DMS153 treated with DMSO at 0.1 percent for 48 hours (cell line): Measurements from ENCODE around the gene RMND5B.
"Not testable (repeated sequence)": the region's sequence is repeated elsewhere in the genome, so short reads cannot be mapped to it uniquely, and the experiment has no call there.

Source experiments
- DNase-seq: peaks from one replicate; lab custom pipeline; 2025; ENCODE audit not compliant: unreplicated experiment; lab: John Stamatoyannopoulos, UW

RMND5B gene

DNA sequence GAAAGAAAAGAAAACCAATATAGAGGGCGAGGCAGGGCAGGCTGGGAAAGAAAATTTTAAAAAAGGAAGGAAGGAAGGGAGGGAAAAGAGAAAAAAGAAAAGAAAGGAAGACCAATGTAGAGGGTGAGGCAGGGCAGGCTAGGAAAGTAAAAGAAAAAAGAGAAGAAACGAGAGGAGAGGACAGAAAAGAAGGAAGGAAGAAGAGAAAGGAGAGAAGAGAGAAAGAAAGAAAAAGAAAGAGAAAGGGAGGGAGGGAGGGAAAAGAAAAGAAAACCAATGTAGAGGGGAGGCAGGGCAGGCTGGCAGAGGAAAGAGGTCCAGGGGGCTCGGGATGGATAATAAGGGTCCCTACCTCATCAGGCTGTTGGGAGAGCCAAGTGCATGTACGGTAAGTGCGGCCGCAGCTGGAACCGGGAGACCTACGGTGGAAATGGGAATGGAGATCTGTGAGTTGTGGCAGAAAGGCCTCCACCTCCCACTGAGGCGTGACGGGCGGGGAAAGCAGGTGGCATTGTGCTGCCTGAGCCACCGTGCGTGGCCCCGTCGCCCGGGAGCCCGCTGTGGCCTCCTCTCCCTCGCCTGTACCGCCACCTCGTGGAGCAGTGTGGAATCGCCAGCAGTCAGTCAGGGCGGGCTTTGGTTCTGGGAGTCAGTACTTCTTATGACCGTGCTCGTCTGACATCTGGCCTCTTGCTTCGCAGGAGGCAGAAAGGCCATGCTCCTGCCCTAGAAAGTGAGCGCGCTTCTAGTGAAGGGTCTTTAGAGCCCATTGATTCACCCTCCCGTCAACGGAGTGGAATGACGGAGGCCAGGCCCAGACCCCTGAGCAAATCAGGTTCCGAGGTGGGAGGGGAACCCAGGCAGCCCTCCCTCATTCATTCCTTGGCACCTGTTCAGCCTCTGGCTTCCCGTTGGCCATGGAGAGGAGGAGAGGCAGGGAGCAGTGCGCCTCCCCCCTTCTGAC is 33.2 kb downstream of the RMND5B start:
- peak; percentile 60 for DNase-seq

DNA sequence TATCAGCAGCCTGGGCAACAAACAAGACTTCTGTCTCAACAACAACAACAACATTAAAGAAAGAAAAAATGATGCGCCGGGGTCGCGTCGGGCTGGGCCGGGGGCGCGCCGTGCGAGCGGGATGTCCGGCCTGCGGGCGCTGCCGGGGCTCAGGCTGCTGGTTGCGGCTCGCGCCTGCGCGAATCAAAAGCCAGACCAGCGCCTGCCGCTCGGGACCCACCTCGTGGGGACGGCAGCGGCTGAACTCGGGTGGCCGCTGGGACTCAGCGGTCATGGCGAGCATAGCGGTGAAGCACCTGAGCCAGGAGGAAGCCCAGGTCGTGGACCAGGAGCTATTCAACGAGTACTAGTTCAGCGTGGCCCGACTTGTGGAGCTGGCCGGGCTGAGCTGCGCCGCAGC is 34.8 kb downstream of the RMND5B start:
- no peak for DNase-seq

DNA sequence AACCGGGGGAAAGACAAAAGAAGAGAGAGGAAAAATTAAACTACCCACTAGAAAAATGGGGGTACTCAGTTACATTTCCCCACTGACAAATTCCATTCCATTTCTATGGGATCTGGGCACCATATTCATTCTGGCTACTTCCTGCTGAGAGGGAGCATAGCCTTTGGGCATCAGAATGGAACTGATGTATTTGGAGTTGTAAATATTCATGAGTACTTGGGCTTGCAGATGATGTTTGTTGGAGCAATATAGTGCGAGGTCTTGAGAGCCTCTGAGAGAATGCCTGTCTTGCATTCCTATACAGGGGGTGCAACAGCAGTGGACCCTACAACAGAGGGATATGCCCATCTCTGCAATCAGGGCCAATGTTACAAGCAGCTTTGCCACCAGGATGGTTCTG is 39.6 kb downstream of the RMND5B start:
- no peak for DNase-seq

DNA sequence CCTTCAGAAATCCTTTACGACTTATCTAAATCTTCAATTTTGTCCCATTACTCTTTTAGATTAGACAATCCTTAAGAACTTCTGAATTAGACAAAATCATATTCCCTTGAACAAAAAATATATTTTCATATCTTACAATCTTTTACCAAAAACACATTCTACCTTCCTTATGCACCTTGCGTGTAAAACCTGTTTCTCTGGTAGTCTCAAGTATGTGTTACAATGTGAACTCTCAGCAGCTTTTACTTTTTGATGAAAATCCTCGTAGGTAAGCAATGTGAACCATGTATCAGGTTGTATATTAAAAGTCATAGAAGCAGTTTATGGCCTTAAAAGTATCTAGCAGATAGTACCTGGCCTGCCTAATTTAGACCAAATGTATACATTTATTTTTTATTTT is 43.6 kb downstream of the RMND5B start:
- no peak for DNase-seq

DNA sequence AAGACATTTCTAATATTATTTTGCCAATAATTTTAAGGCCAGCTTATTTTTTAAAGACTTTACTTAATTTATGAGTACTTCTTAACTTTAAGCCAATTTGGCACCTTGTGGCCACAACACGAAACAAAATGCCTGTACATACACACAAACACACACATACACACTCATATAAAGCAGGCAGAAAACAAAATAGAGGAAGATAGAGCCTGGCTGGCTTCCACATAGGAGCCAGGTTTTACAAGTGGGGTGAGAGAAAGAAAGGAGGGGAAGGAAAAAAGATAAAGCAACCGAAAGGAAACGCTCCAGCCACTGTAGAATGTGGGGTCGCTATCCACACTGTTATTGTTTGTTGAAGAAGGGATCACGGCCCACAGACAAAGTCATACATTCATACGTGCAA is 46.0 kb downstream of the RMND5B start:
- no peak for DNase-seq

DNA sequence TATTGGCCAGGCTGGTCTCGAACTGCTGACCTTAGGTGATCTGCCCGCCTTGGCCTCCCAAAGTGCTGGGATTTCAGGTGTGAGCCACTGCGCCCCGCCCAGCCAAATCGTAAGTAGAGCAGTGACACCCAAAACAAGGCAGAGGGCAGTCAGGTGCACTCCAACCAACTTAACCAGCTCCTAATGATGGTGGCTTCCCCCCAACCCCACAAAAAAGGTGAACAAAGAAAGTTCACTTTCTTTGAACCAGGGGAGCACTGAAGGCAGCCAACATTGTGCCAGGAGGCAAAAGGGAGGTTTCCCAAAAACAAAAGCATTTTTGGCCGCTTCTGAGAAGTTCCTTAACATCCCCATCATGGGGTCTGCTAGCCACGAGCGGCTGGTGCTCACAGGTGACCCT is 46.8 kb downstream of the RMND5B start:
- DNase-seq, result no peak

DNA sequence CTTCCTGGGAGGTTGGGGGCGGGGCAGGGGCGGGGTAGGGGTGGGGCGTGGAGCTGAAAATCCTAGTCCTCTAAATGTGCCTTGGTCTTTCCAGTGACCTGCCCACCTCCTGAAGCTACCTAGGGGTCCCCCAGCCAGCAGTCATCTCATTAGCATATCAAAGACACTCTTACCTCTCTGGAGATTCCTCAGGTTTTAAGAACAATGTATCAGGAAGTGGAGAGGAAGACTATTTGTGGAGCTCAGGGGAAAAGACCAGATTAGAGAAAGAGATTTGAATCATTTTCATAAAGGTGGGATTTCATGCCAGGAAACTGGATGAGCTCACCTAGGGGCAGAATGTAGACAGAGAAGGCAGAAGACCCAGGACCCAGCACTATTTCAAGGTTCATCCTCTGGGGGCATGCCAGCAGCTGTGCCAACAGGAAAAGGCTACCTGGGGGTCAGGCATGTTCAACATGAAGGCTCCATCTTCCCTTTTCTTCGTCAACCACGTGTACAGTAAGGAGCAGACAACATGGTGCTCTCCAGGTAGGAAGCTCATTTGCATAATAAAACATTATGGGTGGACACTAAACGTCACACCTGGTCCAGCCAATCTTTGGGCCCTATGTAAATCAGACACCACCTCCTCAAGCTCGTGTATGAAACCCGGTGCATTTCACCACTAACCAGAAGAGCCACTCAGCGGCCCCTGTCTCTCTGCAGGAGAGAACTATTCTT is 49.5 kb downstream of the RMND5B start:
- DNase-seq, result no peak

DNA sequence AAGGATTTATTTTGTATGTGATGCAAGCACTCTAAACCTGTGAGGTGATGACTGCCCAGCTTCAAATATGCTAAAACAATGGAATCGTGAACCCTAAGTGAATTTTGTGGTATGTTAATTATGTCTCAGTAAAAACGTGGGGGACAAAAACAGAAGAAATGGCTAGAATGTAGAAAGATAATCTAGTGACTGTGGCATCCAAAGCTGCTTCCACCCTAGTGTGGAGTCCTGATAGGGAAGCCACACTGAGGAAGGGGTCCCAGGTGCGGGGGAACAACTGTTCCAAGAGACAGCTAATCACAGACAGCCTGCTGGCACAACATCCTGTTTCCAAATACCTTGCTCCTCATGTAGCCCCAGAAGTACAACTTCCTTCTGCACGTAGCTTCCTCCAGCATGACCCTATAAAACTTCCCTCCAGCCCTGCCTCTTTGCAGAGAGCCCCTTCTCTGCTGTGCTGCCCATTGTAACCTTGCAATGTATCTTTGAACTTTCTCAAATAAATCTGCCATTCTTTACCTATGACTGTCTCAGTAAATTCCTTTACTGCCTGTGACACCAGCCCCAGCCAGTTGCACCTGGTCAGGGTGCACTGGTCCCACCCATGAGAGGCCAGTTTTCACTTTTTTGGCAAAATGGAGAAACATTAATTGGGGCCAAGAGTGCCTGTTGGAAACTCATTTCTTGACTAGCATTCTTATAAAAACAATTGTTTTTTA is 51.5 kb downstream of the RMND5B start:
- no peak for DNase-seq

DNA sequence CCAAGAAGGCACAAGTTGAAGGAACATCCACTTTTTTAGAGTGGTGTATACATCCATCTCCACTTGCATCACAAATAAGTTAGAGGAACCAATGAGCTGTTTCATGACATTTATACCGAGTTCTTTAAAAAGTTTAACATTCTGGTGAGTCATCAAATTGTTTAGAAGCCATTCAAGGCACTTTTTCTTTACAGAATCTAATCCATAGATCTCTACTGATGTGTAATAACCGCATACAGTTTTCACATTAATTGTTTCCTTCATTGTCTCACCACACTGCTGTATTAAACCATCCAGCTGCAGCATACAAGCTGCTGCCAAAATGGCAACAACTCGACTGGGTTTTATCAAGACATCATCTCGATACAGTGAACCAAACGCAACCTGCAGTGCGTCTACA is 55.6 kb downstream of the RMND5B start:
- DNase-seq, result no peak

DNA sequence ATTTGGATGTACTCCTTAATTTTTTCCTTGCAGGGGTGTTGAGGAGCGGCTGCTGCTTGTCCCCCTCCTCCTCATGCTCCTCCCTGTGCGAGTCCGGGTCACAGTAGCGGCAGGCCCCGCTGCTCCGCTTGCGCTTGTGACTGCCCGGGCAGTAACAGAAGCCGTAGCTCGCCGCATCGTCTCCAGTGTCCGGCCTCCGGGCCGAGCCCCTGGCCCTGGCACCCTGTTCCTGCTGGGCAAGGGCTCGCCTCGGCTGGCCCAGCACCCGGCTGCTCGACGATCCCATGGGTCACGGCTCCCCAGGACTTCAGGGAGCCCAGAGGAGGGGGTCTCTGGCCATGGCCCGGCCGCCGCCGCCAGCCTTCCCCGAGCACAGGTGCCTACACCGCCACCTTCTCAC is 56.2 kb downstream of the RMND5B start, which contains the start of gene GMCL2:
Gene GMCL2 (minus strand): TSS at position 358 of the 400 bp plus-strand sequence. CDS start 72 bp downstream, at position 286.
- no peak for DNase-seq

DNA sequence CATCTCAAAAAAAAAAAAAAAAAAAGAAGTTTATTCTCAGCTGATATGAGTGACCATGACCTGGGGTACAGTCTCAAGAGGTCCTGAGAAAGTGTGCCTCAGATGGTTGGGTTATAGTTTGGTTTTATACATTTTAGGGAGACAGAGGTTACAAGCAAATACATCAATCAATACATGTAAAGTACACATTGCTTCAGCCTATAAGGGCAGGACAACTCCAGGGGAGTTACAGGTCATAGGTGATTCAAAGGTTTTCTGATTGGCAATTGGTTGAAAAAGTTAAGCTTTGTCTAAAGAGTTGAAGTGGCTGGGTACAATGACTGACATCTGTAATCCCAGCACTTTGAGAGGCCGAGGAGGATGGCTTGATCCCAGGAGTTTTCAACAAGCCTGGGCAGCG is 58.6 kb downstream of the RMND5B start:
- no peak for DNase-seq

DNA sequence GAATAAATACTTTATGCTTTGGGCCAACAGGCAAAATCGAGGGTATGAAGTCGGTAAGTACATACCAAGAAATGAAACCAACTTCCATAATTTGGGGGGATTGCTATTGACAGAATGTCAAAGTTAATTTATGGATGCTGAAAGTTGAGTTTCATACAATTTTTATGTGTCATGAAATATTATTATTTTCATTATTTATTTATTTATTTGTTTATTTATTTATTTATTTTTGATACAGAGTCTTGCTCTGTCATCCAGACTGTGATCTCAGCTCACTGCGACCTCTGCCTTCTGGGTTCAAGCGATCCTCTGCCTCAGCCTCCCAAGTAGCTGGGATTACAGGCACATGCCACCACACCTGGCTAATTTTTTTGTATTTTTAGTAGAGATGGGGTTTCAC is 60.8 kb downstream of the RMND5B start:
- no peak for DNase-seq

DNA sequence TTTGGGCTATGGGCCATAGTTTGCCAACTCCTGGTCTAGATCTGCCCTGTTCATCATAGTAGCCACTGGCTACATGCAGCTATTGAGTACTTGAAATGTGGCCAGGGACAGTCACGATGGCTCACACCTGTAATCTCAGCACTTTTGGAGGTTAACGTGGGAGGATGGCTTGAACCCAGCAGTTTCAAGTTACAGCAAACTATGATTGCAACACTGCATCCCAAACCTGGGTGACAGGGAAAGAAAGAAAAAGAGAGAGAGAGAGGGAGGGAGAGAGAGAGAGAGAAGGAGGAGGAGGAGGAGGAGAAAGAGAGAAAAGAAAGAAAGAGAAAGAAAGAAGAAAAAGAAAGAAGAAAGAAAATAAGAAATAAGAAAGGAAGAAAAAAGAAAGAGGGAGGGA is 61.4 kb downstream of the RMND5B start:
- no peak for DNase-seq

DNA sequence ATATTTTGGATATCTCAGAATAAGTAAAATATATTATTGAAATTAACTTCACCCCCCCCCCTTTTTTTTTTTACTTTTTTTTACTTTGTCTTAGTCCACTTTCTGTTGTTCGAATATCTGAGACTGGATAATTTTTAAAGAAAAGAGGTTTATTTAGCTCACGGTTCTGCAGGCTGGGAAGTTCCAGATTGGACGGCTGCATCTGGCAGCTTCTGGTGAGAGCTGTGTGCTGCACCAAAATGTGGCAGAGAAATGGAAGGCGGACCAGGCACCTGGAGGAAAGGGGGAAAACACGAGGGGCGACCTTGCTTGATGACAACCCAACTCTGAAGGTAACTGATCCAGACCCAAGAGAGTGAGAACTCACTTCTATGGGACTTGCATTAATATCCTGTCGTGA is 62.0 kb downstream of the RMND5B start:
- DNase-seq, result no peak

DNA sequence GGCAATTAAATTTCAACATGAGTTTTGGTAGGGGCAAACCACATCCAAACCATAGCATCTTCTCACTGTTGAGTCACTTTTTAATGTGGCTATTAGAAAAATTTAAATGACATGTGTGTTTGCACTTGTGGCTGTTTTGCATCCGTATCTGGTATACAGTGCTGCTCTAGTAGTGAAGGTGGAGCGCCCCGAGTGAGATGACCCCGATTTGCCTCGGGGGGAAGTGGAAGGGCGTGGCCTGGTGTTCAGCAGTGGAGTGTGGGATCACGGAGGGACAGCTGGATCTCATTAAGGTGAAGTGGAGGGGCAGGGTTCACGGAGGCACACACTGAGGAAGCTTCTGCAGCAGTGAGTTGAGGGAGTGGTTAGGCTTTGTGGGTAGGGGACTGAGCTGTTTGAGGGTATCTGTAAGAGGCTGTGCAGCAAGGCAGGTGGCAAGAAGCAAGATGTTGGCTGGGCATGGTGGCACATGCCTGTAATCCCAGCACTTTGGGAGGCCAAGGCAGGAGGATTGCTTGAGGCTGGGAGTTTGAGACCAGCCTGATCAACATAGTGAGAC is 62.5 kb downstream of the RMND5B start:
- DNase-seq, result no peak

DNA sequence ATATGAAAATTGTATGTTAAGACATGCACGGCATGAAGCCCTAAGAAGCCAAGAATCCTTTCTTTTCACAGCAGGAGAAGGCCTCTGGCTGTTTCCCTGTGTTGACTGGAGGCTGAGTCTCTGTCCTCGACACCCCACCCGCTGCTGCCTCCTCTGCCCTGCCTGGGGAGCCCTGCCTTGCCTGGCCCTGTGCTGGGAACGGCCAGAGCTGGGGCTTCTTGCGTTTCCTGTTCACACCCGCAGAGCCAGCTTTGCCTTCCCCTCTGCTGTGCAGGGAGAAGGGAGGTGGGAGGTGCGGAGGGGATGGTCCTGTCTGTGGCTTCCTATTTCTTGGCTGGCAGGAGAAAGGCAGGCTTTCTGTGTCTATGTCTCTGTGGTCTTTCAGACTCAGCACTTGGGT is 63.2 kb downstream of the RMND5B start:
- no peak for DNase-seq

DNA sequence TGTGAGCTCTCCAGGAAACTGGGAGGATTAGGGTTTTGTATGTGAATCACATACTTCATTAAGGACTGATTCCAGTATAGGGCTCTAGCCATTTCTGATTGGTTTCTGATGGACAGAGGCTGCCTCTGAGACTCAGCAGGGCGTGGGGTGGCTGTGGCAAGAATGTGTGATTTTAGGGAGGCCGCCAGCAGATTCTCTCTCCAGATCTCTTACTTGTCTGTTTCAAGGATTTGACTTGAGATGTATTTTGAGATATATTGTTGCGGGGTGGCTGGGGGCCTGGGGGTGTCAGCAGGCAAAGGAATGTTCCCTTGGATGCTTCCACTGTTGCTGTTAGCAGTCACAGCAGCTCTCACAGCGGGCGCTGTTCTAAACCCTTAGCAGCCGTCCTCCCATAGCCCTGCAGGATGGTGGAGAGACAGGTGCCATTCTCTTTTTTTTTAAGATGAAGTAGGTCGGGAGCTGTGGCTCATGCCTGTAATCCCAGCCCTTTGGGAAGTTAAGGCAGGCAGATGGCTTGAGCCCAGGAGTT is 65.5 kb downstream of the RMND5B start:
- DNase-seq, result no peak

DNA sequence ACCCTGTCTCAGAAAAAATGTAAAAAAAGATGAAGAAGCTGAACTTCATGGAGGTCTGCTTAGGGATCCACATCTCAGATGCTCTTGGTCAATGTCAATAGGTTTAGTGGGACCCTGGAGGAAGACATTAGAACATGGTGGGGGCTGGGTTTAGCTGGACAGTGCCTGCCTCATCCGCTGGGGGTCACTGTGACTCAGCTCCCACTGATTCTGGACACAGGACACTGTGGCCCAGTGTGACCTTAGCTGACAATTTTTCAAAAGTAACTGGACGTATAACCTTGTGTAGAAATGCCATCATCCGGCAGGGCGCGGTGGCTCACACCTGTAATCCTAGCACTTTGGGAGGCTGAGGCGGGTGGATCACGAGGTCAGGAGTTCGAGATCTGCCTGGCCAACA is 66.2 kb downstream of the RMND5B start:
- no peak for DNase-seq

DNA sequence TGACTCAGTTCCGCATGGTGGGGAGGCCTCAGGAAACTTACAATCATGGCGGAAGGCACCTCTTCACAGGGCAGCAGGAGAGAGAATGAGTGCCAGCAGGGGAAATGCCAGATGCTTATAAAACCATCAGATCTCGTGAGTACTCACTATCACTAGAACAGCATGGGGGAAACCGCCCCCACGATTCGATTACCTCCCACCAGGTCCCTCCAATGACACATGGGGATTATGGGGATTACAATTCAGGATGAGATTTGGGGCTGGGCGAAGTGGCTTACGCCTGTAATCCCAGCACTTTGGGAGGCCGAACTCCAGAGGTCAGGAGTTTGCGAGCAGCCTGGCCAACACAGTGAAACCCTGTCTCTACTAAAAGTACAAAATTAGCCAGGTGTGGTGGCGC is 67.3 kb downstream of the RMND5B start:
- not testable (repeated sequence) for DNase-seq

DNA sequence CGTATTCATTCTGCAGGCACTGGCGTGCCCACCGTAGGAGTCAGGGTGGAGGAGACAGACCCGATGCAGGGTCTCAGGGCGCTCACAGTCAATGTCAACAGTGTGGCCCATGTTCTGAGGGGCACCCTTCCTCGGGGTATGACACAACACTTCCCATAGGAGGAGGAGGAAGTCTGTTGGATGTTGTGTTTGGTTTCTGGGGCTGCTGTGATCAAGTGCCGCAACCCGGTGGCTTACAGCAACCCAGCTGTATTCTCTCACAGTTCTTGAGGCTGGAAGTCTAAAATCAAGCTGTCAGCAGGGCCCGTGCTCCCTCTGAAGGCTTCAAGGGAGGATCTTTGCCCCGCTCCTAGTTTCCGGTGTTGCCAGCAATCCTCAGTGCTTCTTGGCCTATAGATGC is 67.9 kb downstream of the RMND5B start:
- DNase-seq, result no peak
